ENCODE data around the gene ARHGAP18. TPM values are rescaled to one million over a fixed set of nuclear protein-coding genes. Genes with fewer than 3 reads are reported as not detected.
A peak's percentile ranks its signal among the peaks of the same experiment; 100 is the strongest.

Gene ARHGAP18
- total and polyA plus RNA-seq, 10 of the 15 experiments (the other 5 are each of a cell fraction or from before 2014, with no cell fraction given): 18.2 to 52.2 (median 31.7) TPM

- TF ChIP-seq CREB1 (IDR thresholded peaks at IDR 0.05; ENCODE audit: low read depth): no peak
- TF ChIP-seq, protein P1, sequence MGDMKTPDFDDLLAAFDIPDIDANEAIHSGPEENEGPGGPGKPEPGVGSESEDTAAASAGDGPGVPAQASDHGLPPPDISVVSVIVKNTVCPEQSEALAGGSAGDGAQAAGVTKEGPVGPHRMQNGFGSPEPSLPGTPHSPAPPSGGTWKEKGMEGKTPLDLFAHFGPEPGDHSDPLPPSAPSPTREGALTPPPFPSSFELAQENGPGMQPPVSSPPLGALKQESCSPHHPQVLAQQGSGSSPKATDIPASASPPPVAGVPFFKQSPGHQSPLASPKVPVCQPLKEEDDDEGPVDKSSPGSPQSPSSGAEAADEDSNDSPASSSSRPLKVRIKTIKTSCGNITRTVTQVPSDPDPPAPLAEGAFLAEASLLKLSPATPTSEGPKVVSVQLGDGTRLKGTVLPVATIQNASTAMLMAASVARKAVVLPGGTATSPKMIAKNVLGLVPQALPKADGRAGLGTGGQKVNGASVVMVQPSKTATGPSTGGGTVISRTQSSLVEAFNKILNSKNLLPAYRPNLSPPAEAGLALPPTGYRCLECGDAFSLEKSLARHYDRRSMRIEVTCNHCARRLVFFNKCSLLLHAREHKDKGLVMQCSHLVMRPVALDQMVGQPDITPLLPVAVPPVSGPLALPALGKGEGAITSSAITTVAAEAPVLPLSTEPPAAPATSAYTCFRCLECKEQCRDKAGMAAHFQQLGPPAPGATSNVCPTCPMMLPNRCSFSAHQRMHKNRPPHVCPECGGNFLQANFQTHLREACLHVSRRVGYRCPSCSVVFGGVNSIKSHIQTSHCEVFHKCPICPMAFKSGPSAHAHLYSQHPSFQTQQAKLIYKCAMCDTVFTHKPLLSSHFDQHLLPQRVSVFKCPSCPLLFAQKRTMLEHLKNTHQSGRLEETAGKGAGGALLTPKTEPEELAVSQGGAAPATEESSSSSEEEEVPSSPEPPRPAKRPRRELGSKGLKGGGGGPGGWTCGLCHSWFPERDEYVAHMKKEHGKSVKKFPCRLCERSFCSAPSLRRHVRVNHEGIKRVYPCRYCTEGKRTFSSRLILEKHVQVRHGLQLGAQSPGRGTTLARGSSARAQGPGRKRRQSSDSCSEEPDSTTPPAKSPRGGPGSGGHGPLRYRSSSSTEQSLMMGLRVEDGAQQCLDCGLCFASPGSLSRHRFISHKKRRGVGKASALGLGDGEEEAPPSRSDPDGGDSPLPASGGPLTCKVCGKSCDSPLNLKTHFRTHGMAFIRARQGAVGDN (IDR thresholded peaks at IDR 0.05): no peak
- no peak for TF ChIP-seq EP300 (IDR thresholded peaks at IDR 0.05; ENCODE audit: borderline replicate concordance in 1 of 2, control insufficient read depth in 1 of 2, low read depth in 2 of 2, low read length in 2 of 2)
- TF ChIP-seq NFYA (IDR thresholded peaks at IDR 0.05; ENCODE audit: borderline replicate concordance, low read depth, low read length): no peak
- TF ChIP-seq RBBP5 (conservative IDR thresholded peaks at IDR 0.05): no peak
These were observed 44.4 kb downstream of the ARHGAP18 start (continued) for GRCh38 chr6:129665555-129665954.

DNA sequence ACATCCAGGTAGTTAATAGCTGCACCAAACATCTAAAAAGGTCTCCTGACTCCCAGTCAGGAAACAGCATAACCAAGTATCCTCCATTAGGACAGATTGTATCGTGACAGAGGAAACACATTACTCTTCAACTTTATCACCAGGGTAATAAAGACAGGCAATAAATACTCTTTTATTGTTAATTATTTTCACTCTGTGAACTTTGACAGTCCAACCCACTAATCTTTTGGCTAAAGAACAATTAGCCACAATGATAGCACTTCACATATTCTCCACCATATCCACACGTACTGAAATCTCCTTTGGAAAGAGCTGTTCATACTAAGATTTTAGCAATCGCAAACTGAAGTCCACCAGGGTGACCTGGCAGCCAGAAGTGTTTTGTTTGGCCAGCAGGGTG lies 46.4 kb downstream of the ARHGAP18 start:
- ChIA-PET CTCF (interaction anchor here (0.9 to 1.6 kb wide), 6 partner anchors 8 to 65 kb away, joined by 3 to 14 read pairs (median 4); no protein-coding TSS in a partner anchor), RAD21 (ENCODE audit: unreplicated experiment) (interaction anchor here (0.9 to 3.1 kb wide), 9 partner anchors 19 to 68 kb away, joined by 3 to 24 read pairs (median 6); partner anchors contain the start of gene ARHGAP18), POLR2A (interaction anchor here (0.7 to 2.0 kb wide), 8 partner anchors 9 to 85 kb away, joined by 3 to 8 read pairs (median 4); no protein-coding TSS in a partner anchor), SMC1A (ENCODE audit: uncharacterized antibody, unreplicated experiment) (interaction anchor here (0.7 to 5.2 kb wide), 20 partner anchors 8 to 85 kb away, joined by 3 to 72 read pairs (median 5); partner anchors contain the start of gene ARHGAP18)
- Histone ChIP-seq H3K27me3 (replicated peaks in 1 of 2; ENCODE audit: control insufficient read depth in 2 of 2, insufficient read depth in 2 of 2, low read length in 1 of 2) (no peaks in the 10 kb centered on the region), H2AFZ (ENCODE audit: control insufficient read depth, low read depth, low read length) (no peak overlapping the region), H3K36me3 (ENCODE audit: control insufficient read depth in 2 of 2, insufficient read depth in 2 of 2, low read length in 1 of 2) (no peaks in the 10 kb centered on the region), H4K20me1 (ENCODE audit: control insufficient read depth, insufficient read depth) (no peaks in the 10 kb centered on the region), H3K79me2 (ENCODE audit: control insufficient read depth, insufficient read depth, low read length) (peaks cover 86% of the 10 kb centered on the region), H3K9ac (ENCODE audit: control insufficient read depth, insufficient read depth, low read length) (no peak overlapping the region), H3K4me1 (ENCODE audit: control insufficient read depth, insufficient read depth, low read length) (peaks cover 33% of the 10 kb centered on the region), H3K27ac (ENCODE audit: control insufficient read depth, insufficient read depth) (peak overlapping the region; percentile 89), H3K4me2 (ENCODE audit: control insufficient read depth, insufficient read depth) (no peak overlapping the region; the same call in 1 of the 2 replicates), H3K9me3 (replicated peaks; ENCODE audit: control insufficient read depth, insufficient read depth, low read length) (no peaks in the 10 kb centered on the region; the same call in 2 of the 3 replicates), H3K4me3 (no peak overlapping the region)
- intact Hi-C loops (cut with micrococcal nuclease; ENCODE audit: unreplicated experiment) (loop anchor here (5.0 kb wide), 1 partner anchor 56 kb away; no protein-coding TSS in a partner anchor), in situ Hi-C loops (cut with MboI) (no loop called here)
- DNase-seq (ENCODE audit: low read depth, low spot score): no peak
- no TSS peak for BruUV-seq (replicated peaks)
- 78% methylated on average over 3 of the region's 3 CpGs for WGBS (ENCODE audit: insufficient coverage, insufficient replicate concordance, low lambda C conversion rate, missing lambda C conversion rate)
- FAIRE-seq: no peak
- no peak; the same call in 2 of the 3 replicates for ATAC-seq
- TF ChIP-seq TCF3 (IDR thresholded peaks at IDR 0.05; ENCODE audit: borderline replicate concordance, insufficient read depth, low read depth, low read length) (no peak), SUZ12 (IDR thresholded peaks at IDR 0.05; ENCODE audit: unreplicated experiment) (no peak), IRF3 (IDR thresholded peaks at IDR 0.05) (no peak), HDGF (IDR thresholded peaks at IDR 0.05) (no peak), LARP7 (IDR thresholded peaks at IDR 0.05) (no peak), ATF7 (IDR thresholded peaks at IDR 0.05; ENCODE audit: low read depth) (no peak), ATF3 (IDR thresholded peaks at IDR 0.05; ENCODE audit: borderline replicate concordance, extremely low read depth, low read depth, low read length) (no peak)
- TF ChIP-seq, protein P1 (IDR thresholded peaks at IDR 0.05): no peak

Measured in GM12878 (cell line).